Urinary bladder (tissue), 4 donors: Measurements from ENCODE around the gene VN1R5. TPM values are rescaled to one million over a fixed set of nuclear protein-coding genes. Genes with fewer than 3 reads are reported as not detected.
A peak's percentile ranks its signal among the peaks of the same experiment; 100 is the strongest.
"Not testable (repeated sequence)": the region's sequence is repeated elsewhere in the genome, so short reads cannot be mapped to it uniquely, and the experiment has no call there.

Experiments
- DNase-seq: peaks from one replicate; pipeline ENCODE4 v3.0.0-alpha.2; 2015; ENCODE audit errors: extremely low spot score
- H3K27ac ChIP-seq: one replicate; pipeline ENCODE4 v1.5.1; 2013; ENCODE audit warnings: low read depth, mild to moderate bottlenecking, moderate library complexity
- H3K36me3 ChIP-seq: one replicate; pipeline ENCODE4 v1.6.1; 2013; ENCODE audit warnings: mild to moderate bottlenecking, moderate library complexity; ENCODE audit not compliant: insufficient read depth
- H3K4me1 ChIP-seq: one replicate; pipeline ENCODE4 v1.6.1; 2013; ENCODE audit warnings: mild to moderate bottlenecking, moderate library complexity; ENCODE audit not compliant: insufficient read depth
- H3K4me3 ChIP-seq: one replicate; pipeline ENCODE4 v1.5.1; 2013; ENCODE audit warnings: low read depth, low read length
- WGBS: extraction: QIAGEN DNeasy Blood & Tissue Kit; methylation state at CpG from one replicate; pipeline ENCODE4 v1.1.7; 2013; 5-methylcytosine and 5-hydroxymethylcytosine counted together
- polyA plus RNA-seq: library from polyadenylated mRNA; stranded (reverse); fragments of 200-250 nt; gene quantifications from one replicate; pipeline ENCODE4 v1.2.3, GENCODE V29; 2013
- total RNA-seq: library from RNA; depleted of rRNA; stranded (reverse); fragments of >200 nt; gene quantifications from one replicate; pipeline ENCODE4 v1.2.3, GENCODE V29; 2014
- donor health status: healthy with polysubstance abuse.
- donor health status: healthy.

Gene VN1R5
- total RNA-seq (not detected), polyA plus RNA-seq (not detected)

- 68% methylated on average over 1 of the region's 1 CpG for WGBS
- H3K4me3 ChIP-seq, DNase-seq, H3K27ac ChIP-seq, H3K4me1 ChIP-seq, H3K36me3 ChIP-seq: not testable (repeated sequence)
Measured at GRCh38 chr1:247255772-247256171, at the start of gene VN1R5. VN1R5 (plus strand) TSS chr1:247256072.

- no peak overlapping the region for H3K4me3 ChIP-seq
- H3K36me3 ChIP-seq: no peaks in the 10 kb centered on the region
- no peak overlapping the region for H3K27ac ChIP-seq
- H3K4me1 ChIP-seq: no peaks in the 10 kb centered on the region
- no peak for DNase-seq
- WGBS: 43% methylated on average over 2 of the region's 2 CpGs
Measured at GRCh38 chr1:247209396-247209795, 46.5 kb upstream of the VN1R5 start.

- no peaks in the 10 kb centered on the region for H3K36me3 ChIP-seq
- DNase-seq: no peak
- peak overlapping the region; percentile 90 for H3K4me3 ChIP-seq
- 5% methylated on average over 5 of the region's 5 CpGs for WGBS
- no peak overlapping the region for H3K27ac ChIP-seq
- H3K4me1 ChIP-seq: no peaks in the 10 kb centered on the region
Measured at GRCh38 chr1:247210062-247210375, 45.9 kb upstream of the VN1R5 start.

DNA sequence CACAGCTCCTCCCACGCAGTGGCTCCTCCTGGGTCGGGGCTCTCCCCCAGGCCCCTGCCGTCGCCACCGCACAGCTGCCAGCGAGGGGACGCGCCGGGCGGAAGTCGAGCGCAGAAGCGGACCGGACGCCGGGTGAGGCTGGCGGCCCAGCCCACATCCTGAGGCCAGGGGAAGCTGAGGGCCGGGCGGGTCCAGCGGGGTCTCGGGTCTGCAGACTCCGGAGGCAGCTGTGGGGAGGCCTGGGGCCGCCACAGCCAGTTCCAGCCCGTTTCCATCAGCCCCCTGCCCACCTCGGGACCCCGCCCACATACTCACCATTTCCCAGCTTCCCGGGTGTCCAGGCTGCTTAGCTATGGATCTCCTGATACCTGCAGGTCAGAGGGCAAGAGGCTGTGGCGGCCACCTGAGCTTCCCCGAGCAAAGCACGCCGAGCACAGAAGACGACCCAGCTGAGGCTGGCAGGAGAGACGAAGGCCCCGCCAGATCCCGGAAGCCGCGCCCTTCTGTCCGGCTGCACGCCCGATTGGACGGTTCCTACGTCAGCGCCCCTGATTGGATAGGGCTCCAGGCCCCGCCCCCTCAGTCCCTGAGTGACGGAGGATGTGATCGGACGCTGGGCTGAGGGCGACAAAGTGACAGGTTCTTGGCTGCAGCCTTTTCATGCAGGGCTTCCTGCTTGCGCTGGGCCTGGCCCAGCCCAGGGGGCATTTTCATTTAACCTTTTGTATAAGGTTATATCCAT is 45.3 kb upstream of the VN1R5 start:
- no peaks in the 10 kb centered on the region for H3K36me3 ChIP-seq
- H3K4me1 ChIP-seq: no peaks in the 10 kb centered on the region
- WGBS: under 1% methylated on average over 49 of the region's 49 CpGs
- peak; percentile 86 for DNase-seq
- H3K4me3 ChIP-seq: peak overlapping the region; percentile 90
- peak overlapping the region; percentile 91 for H3K27ac ChIP-seq

DNA sequence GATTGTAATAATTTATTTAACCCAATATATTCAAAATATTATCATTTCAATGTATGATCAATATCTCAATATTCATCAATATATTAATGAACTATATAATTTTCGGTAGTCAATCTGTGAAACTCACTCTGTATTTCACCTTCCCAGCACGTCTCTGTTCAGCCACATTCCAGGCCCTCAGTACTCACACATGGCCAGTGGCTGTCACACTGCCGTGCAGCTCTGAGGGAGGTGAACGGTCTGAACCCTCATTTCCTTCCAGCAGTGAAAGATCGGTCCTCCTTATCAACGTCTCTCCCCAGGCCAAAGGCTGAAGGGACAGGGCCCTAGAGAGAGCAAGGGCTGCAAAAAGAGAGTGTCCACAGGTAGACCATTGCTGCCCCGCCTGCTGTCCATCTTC is 44.5 kb upstream of the VN1R5 start:
- no peak overlapping the region for H3K4me3 ChIP-seq
- WGBS: 58% methylated on average over 7 of the region's 7 CpGs
- no peak for DNase-seq
- H3K4me1 ChIP-seq: no peaks in the 10 kb centered on the region
- H3K27ac ChIP-seq: no peak overlapping the region
- H3K36me3 ChIP-seq: no peaks in the 10 kb centered on the region

- DNase-seq: no peak
- H3K4me1 ChIP-seq: no peaks in the 10 kb centered on the region
- no peaks in the 10 kb centered on the region for H3K36me3 ChIP-seq
- no peak overlapping the region for H3K4me3 ChIP-seq
- 49% methylated on average over 5 of the region's 5 CpGs for WGBS
- no peak overlapping the region for H3K27ac ChIP-seq
Measured at GRCh38 chr1:247212012-247212411, 43.9 kb upstream of the VN1R5 start.

- H3K4me1 ChIP-seq: no peaks in the 10 kb centered on the region
- H3K36me3 ChIP-seq: no peaks in the 10 kb centered on the region
- no peak for DNase-seq
- H3K4me3 ChIP-seq: no peak overlapping the region
- WGBS: 18% methylated on average over 1 of the region's 1 CpG
- H3K27ac ChIP-seq: no peak overlapping the region
Measured at GRCh38 chr1:247212627-247213617, 43.0 kb upstream of the VN1R5 start.

GRCh38 chr1:247216261-247216660 is 39.6 kb upstream of the VN1R5 start:
- H3K4me1 ChIP-seq: no peaks in the 10 kb centered on the region
- no peak overlapping the region for H3K4me3 ChIP-seq
- DNase-seq: no peak
- no peak overlapping the region for H3K27ac ChIP-seq
- H3K36me3 ChIP-seq: no peaks in the 10 kb centered on the region
- WGBS: 38% methylated on average over 3 of the region's 3 CpGs

DNA sequence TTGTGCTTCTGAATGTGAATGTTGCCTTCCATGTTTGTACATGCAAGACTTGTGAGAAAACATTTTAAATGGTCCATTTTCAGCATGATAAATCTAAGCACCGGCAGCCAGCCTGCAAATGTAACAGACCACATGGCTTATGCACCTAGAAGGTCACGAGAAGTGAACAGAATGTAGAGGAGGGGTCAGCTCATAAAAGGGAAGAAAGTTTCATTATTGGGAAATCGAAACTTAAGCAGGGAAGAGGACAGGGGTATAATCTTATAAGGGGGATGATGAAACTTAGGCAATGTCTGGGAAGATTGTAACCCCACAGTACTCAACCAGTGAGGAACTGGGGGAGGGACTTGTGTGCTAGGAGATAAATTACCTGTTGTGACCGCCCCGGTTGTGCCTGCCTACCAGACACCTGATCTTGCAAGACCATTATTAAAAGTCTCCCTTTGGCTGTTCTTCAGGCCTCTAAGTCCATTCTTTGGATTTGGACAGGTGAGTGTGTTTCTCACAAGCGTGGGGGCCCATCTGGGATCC is 37.7 kb upstream of the VN1R5 start:
- Histone ChIP-seq H3K27ac (no peak overlapping the region), H3K4me3 (no peak overlapping the region), H3K4me1 (no peaks in the 10 kb centered on the region), H3K36me3 (no peaks in the 10 kb centered on the region)
- 68% methylated on average over 6 of the region's 6 CpGs for WGBS
- no peak for DNase-seq

GRCh38 chr1:247220280-247220679 is 35.6 kb upstream of the VN1R5 start:
- not testable (repeated sequence) for H3K4me3 ChIP-seq, H3K27ac ChIP-seq, DNase-seq, H3K36me3 ChIP-seq, H3K4me1 ChIP-seq
- 96% methylated on average over 24 of the region's 30 CpGs for WGBS

- DNase-seq: no peak
- Histone ChIP-seq H3K4me3 (no peak overlapping the region), H3K27ac (no peak overlapping the region), H3K36me3 (no peaks in the 10 kb centered on the region), H3K4me1 (no peaks in the 10 kb centered on the region)
- WGBS: 61% methylated on average over 3 of the region's 3 CpGs
Measured at GRCh38 chr1:247222840-247223239, 33.0 kb upstream of the VN1R5 start.

- no peak overlapping the region for H3K27ac ChIP-seq
- DNase-seq: no peak
- H3K4me1 ChIP-seq: no peaks in the 10 kb centered on the region
- H3K4me3 ChIP-seq: no peak overlapping the region
- H3K36me3 ChIP-seq: no peaks in the 10 kb centered on the region
Measured at GRCh38 chr1:247224822-247225221, 31.1 kb upstream of the VN1R5 start.

DNA sequence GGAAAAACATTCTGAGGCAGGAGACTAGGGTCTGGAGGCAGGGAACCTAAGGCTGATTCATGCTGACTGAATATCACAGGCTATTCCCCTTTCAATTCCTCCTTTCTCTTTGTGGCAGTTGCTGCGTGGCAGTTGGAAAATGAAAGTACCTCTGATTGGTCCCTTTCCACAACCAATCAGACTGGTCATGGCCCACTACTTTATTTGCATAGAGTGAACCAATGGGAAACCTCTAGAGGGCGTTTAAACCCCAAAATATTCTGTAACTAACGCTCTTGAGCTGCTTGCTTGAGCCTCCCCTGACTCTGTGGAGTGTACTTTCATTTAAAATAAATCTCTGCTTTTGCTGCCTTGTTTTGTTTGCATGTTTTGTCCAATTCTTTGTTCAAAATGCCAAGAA is 27.7 kb upstream of the VN1R5 start:
- WGBS: 55% methylated on average over 3 of the region's 3 CpGs
- DNase-seq: no peak
- H3K4me3 ChIP-seq: no peak overlapping the region
- no peak overlapping the region for H3K27ac ChIP-seq
- no peaks in the 10 kb centered on the region for H3K4me1 ChIP-seq
- no peaks in the 10 kb centered on the region for H3K36me3 ChIP-seq

- H3K4me3 ChIP-seq: no peak overlapping the region
- no peak overlapping the region for H3K27ac ChIP-seq
- WGBS: 73% methylated on average over 2 of the region's 2 CpGs
- H3K36me3 ChIP-seq: no peaks in the 10 kb centered on the region
- no peak for DNase-seq
- no peaks in the 10 kb centered on the region for H3K4me1 ChIP-seq
Measured at GRCh38 chr1:247241691-247242090, 14.2 kb upstream of the VN1R5 start.
